Right renal pelvis (tissue), 4 donors: ENCODE data around the gene PIK3R2. TPM values are rescaled to one million over a fixed set of nuclear protein-coding genes. Genes with fewer than 3 reads are reported as not detected.
"Not testable (repeated sequence)": the region's sequence is repeated elsewhere in the genome, so short reads cannot be mapped to it uniquely, and the experiment has no call there.

Experiments
- DNase-seq, 4 donors: peaks; one replicate each; pipeline ENCODE4 v3.0.0-alpha.2; 2013; ENCODE audit warnings: low read depth in 4 of 4, low spot score in 3 of 4, missing footprints in 1 of 4
- polyA plus RNA-seq, 4 donors: library from polyadenylated mRNA; unstranded; fragments of 120-200 nt; gene quantifications; one replicate each; pipeline ENCODE4 v1.2.1, GENCODE V29; 2013; ENCODE audit not compliant: insufficient read length in 4 of 4

Gene PIK3R2
- polyA plus RNA-seq: 10 to 100 TPM; 23.1 to 34.3 (median 28.3) TPM

DNA sequence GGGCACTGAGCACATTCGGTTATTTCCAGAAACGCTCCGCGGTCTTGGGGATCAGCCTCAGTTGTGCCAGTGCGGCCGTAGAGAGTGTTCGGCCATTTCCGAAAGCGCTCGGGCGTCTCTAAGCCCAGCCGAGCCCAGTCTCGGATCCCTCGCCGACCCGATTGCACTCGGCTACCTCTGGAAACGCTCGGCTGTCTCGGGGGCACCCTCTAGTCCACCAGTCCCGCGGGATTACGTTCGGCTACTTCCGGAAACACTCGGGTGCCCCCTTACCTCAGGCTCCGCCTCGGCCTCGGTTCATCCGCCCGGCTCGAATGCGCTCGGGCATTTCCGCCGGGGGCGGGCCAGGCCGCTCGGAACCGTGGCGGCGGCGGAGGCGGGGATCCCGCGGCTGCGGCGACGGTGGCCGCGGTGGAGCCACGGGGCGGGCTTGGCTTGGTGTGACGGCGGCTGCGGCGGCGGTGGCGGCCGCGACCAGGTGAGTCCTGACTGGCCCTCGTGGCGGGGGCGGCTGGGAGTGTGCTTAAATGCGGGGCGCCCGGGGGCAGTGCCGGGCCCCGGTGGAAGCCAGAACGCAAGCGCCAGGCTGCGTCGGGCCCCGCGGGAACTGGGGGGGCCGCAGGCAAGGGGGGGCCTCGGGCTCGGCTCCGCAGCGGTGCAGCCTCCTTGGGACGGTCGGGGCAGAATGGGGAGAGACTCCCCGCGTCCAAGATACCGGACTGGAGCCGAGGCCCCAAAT is at the start of gene PIK3R2:
PIK3R2 (plus strand) TSS at position 347 of the 739 bp plus-strand sequence. CDS start 2,717 bp downstream, outside the sequence.
- DNase-seq: peak; percentile 99 to 100 (median 100)

DNA sequence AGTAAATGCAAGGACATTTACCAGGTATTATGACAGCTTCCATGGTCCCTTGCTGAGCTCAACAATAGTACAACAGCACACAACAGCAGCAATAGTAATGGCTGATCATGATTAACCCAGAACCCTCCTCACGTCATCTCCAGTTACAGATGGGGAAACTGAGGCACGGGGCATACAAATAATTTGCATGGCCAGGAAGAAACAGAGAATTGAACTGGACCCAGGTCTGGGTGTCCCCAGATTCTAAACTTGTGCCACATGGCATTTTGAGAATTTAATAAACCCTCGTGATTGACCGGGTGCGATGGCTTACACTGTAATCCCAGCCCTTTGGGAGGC is 48.2 kb upstream of the PIK3R2 start:
- no peak for DNase-seq

DNA sequence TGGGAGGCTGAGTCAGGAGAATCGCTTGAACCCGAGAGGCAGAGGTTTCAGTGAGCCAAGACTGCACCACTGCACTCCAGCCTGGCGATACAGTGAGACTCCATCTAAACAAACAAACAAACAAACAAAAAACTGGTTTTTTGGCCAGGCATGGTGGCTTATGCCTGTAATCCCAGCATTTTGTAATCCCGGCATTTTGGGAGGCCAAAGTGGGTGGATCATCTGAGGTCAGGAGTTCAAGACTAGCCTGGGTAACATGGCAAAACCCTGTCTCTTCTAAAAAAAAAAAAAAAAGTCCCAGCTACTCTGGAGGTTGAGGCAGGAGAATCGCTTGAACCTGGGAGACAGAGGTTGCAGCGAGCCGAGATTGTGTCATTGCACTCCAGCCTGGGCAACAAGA is 47.7 kb upstream of the PIK3R2 start:
- DNase-seq: not testable (repeated sequence)

- no peak for DNase-seq
Observed at GRCh38 chr19:18107235-18107634, 45.7 kb upstream of the PIK3R2 start.

GRCh38 chr19:18108897-18109296 is 44.1 kb upstream of the PIK3R2 start:
- no peak for DNase-seq

GRCh38 chr19:18109341-18109732 is 43.6 kb upstream of the PIK3R2 start:
- no peak for DNase-seq

GRCh38 chr19:18109733-18110608 is 43.0 kb upstream of the PIK3R2 start:
- DNase-seq: no peak

DNA sequence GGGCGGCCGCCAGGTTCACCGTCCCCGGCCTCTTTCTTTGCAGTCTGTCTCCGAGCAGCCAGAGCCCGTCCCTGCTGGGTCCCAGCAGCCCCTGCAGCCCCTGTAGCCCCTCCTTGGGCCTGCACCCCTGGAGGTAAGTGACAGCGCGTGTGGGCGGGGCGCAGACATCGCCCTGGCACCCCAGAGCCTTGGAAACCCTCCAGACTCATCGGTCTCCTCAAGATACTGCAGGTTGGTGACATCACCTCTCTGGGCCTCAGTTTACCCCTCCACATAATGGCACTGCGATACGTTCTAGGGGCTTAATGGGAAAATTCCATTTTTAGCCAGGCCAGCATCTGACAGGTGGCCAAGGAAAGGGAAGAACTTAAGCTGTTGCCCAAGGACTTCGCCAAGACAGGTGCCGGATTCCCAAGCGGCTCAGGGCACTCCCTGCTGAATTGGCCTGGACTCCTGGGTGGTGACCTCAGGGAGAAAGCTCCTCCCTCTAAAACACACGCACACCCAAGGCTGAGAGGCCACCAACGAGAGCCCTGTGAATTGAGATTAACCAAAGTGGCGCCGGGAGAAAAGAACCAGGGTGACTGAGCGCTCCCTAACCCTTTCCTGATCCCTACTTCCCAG is 42.2 kb upstream of the PIK3R2 start:
- no peak for DNase-seq

- DNase-seq: peak in 2 of 4 donors; percentile 65 to 68
Observed at GRCh38 chr19:18112989-18113478, 39.9 kb upstream of the PIK3R2 start.

- no peak for DNase-seq
Observed at GRCh38 chr19:18113827-18114226, 39.1 kb upstream of the PIK3R2 start.

- no peak for DNase-seq
Observed at GRCh38 chr19:18114483-18114882, 38.5 kb upstream of the PIK3R2 start.

DNA sequence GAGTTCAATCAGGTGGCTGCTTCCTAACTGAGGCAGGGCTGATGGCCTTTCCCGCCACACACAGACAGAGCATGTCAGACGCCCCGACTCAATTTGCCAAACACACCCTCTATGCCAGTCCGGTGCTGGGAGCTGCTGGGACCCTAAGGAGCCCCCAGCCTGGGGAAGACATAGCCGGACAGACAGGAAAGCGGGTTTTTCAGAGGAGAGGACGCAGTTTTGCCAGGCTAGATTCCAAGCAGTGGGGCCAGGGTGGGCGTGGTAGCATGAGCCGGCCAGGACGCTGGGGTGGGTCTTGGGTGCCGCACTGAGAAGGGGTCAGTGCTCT is 35.6 kb upstream of the PIK3R2 start:
- no peak for DNase-seq

DNA sequence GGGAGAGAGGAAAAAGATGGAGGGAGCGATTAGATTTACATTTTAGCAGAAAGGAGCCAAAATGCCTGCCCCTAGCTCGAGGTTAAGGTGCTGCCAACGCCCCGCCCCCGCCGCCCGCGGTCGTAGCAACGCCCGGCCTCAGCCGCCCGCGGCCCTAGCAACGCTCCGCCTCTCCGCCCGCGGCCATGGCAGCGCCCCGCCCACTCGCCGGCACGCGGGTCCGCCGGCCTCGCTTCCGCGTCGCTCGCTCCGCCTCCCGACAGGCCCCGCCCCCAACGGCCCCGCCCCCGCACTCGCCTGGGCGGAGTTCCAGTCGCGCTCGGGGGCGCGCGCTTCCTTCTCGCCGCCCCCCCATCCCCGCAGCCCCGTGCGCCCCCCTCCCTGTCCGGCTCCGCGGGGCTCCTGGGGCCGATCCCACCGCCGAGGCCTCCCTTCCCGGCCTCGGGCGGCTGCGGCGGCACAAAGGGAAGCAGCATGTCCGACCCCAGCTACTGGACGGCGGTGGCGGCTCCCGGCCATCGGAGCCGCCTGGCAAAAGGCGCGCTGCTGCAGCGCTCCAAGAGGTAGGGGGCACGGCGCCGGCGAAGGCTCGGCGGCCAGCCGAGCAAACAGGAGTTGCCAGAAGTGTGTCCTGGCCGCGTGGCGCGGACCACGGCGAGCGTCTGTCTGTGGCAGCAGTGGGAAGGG is 35.1 kb upstream of the PIK3R2 start:
- DNase-seq: peak in 3 of 4 donors; percentile 69 to 75 (median 74)

DNA sequence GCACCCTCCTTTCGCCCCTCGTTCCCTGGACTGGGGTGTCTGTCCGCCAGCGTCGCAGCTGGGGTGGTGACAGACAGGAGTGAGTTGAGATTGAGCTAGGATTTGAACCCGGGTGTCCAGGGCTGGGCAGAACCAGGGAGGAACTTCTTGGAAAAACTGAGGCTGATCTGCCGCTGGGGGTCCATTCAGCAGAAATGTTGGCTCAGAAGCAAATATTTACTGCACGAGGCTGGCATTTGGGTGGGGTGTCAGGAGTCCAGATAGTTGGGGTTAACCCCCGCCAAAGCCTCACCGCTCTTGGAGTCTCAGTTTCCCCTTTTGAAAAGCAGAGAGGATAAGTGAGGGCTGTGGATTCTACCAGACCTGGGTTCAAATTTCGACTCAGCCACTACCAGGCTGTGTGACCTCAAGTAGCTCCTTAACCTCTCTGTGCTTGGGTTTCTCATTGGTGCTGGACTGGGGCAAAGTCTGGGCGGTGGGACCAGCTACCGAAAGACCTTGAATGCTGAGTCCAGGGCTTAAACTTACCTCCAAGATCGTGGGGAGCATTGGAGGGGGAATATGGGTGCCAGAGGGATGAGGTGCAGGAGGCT is 34.4 kb upstream of the PIK3R2 start:
- DNase-seq: no peak

DNA sequence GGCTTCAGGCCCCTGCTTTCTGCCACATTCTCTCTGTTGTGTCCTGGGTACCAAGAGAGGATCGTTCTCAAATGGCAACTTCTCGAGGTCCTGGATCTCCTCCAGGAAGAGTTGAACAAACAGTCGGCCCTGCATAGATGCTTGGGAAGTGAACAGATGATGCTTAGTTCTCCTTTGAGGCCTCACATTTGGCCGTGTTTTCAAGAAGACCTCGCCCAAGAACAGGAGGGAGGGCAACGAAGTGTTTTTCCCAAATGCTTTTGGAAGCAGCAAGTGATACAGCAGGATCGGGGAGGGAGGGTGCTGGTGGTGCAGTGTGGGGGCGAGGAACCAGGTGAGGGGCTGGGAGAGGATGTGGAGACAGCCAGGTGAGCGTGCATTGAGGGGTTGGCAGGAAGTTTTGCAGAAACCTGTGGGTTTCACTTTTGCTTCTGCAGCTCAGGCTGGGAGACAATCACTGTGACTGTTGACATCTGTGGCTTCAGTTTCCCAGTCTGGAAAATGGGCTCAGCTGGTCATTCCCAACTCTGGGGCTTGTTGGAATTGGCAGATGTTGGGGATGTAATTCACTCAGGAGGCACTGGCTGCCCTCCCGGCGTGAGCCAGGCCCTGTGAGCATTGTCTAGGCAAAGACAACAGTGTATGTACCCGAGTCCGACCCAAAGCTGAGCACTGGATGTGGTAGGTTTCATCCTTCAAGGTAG is 33.8 kb upstream of the PIK3R2 start:
- DNase-seq: no peak

GRCh38 chr19:18119717-18120105 is 33.3 kb upstream of the PIK3R2 start:
- no peak for DNase-seq

GRCh38 chr19:18120127-18120526 is 32.8 kb upstream of the PIK3R2 start:
- DNase-seq: no peak

GRCh38 chr19:18121166-18121565 is 31.8 kb upstream of the PIK3R2 start:
- DNase-seq: no peak

- DNase-seq: no peak
Observed at GRCh38 chr19:18122424-18122823, 30.5 kb upstream of the PIK3R2 start.
